HG03097 (cell line): ENCODE measurements around the gene RUNX1.

Source experiments
- ATAC-seq: cut with Tn5 transposase; IDR thresholded peaks from one replicate; pipeline ENCODE4 v1.9.1; 2021; ENCODE audit not compliant: unreplicated experiment, low FRiP score

Gene RUNX1

GRCh38 chr21:34775793-34776192, 273.3 kb downstream of the RUNX1 start:
- ATAC-seq = no peak

GRCh38 chr21:34774750-34775149, 274.4 kb downstream of the RUNX1 start:
- no peak for ATAC-seq

- ATAC-seq = no peak
Measured at GRCh38 chr21:34771512-34772028, 277.5 kb downstream of the RUNX1 start.

GRCh38 chr21:34770576-34770975, 278.5 kb downstream of the RUNX1 start:
- no peak for ATAC-seq

- no peak for ATAC-seq
Measured at GRCh38 chr21:34768326-34768725, 280.8 kb downstream of the RUNX1 start.

GRCh38 chr21:34766862-34767261, 282.2 kb downstream of the RUNX1 start:
- no peak for ATAC-seq

- no peak for ATAC-seq
Measured at GRCh38 chr21:34765619-34766018, 283.5 kb downstream of the RUNX1 start.

GRCh38 chr21:34764715-34765284, 284.3 kb downstream of the RUNX1 start:
- no peak for ATAC-seq

- no peak for ATAC-seq
Measured at GRCh38 chr21:34762786-34763185, 286.3 kb downstream of the RUNX1 start.

GRCh38 chr21:34761758-34762330, 287.3 kb downstream of the RUNX1 start:
- ATAC-seq = no peak

GRCh38 chr21:34754690-34755647, 294.1 kb downstream of the RUNX1 start:
- no peak for ATAC-seq

GRCh38 chr21:34748862-34749261, 300.2 kb downstream of the RUNX1 start:
- no peak for ATAC-seq

GRCh38 chr21:34745557-34746255, 303.4 kb downstream of the RUNX1 start:
- ATAC-seq = peak; percentile 64

- no peak for ATAC-seq
Measured at GRCh38 chr21:34744801-34745200, 304.3 kb downstream of the RUNX1 start.

GRCh38 chr21:34743831-34744230, 305.3 kb downstream of the RUNX1 start:
- no peak for ATAC-seq

GRCh38 chr21:34743285-34743684, 305.8 kb downstream of the RUNX1 start:
- no peak for ATAC-seq

GRCh38 chr21:34740198-34740597, 308.9 kb downstream of the RUNX1 start:
- ATAC-seq = no peak
